Measurements from ENCODE around the gene CLDN25. TPM values are rescaled to one million over a fixed set of nuclear protein-coding genes. Genes with fewer than 3 reads are reported as not detected.

CLDN25 gene
- total and polyA plus RNA-seq, 2 of the 13 experiments (the other 11 are each of a cell fraction or from before 2014, with no cell fraction given), result not detected

- no peak for TF ChIP-seq AHDC1 (CRISPR knock-in tag; IDR thresholded peaks at IDR 0.05; ENCODE audit: borderline replicate concordance)
- no peak for TF ChIP-seq REL (CRISPR knock-in tag; conservative IDR thresholded peaks at IDR 0.05)
- TF ChIP-seq ZNF710 (CRISPR knock-in tag; IDR thresholded peaks at IDR 0.05; ENCODE audit: borderline replicate concordance), result no peak
- no peak for TF ChIP-seq SALL1 (CRISPR knock-in tag; IDR thresholded peaks at IDR 0.05)
- TF ChIP-seq ZNF652 (CRISPR knock-in tag; IDR thresholded peaks at IDR 0.05; ENCODE audit: borderline replicate concordance, low read depth), result no peak
- TF ChIP-seq ZSCAN5A (CRISPR knock-in tag; IDR thresholded peaks at IDR 0.05; ENCODE audit: borderline replicate concordance), result no peak
- TF ChIP-seq FOXO4 (CRISPR knock-in tag; conservative IDR thresholded peaks at IDR 0.05), result no peak
Measured at GRCh38 chr11:113829751-113830150, 50.2 kb downstream of the CLDN25 start (continued).

Small RNA genes lying within 50 kb of the gene (small RNA-seq; reads per million reads assigned to genes)
- gene LRRC37A13P (ENCODE audit: insufficient read depth in 2 of 3, insufficient read length in 3 of 3, low read depth in 2 of 3, low replicate concordance in 1 of 3) (0 reads per million in 3 experiments), gene RPS29P19 (ENCODE audit: insufficient read depth in 2 of 3, insufficient read length in 3 of 3, low read depth in 2 of 3, low replicate concordance in 1 of 3) (0 reads per million in 3 experiments)

Other genes starting within 250 kb of the CLDN25 start
- gene TMPRSS5, start 73.5 kb upstream of the CLDN25 start, total RNA-seq (2016; rRNA removed; fragmentation: Illumina TruSeq; extraction: Trizol), result 0.40 TPM in 1 of 2 replicates, not detected in the other
- gene TMPRSS5, start 73.5 kb upstream of the CLDN25 start, polyA plus RNA-seq (2011; rRNA removed), result 0.65 and 0.96 TPM in 2 replicates
- 31.3 and 43.4 TPM in 2 replicates for gene ZW10, start 6.1 kb upstream of the CLDN25 start, total RNA-seq (2016; rRNA removed; fragmentation: Illumina TruSeq; extraction: Trizol)
- 5.1 and 5.8 TPM in 2 replicates for gene ZW10, start 6.1 kb upstream of the CLDN25 start, polyA plus RNA-seq (2011; rRNA removed)
- 34.3 and 52.0 TPM in 2 replicates for gene USP28, start 95.8 kb downstream of the CLDN25 start, total RNA-seq (2016; rRNA removed; fragmentation: Illumina TruSeq; extraction: Trizol)
- 27.6 and 29.6 TPM in 2 replicates for gene USP28, start 95.8 kb downstream of the CLDN25 start, polyA plus RNA-seq (2011; rRNA removed)
- 1.7 and 2.2 TPM in 2 replicates for gene HTR3B, start 125.0 kb downstream of the CLDN25 start, total RNA-seq (2016; rRNA removed; fragmentation: Illumina TruSeq; extraction: Trizol)
- 0.05 and 0.09 TPM in 2 replicates for gene HTR3B, start 125.0 kb downstream of the CLDN25 start, polyA plus RNA-seq (2011; rRNA removed)
- gene HTR3A, start 195.3 kb downstream of the CLDN25 start, total RNA-seq (2016; rRNA removed; fragmentation: Illumina TruSeq; extraction: Trizol), result not detected in 2 replicates
- gene HTR3A, start 195.3 kb downstream of the CLDN25 start, polyA plus RNA-seq (2011; rRNA removed), result not detected in 2 replicates